Left cardiac atrium (tissue), 4 donors: ENCODE results near the gene PFKFB3. TPM values are rescaled to one million over a fixed set of nuclear protein-coding genes. Genes with fewer than 3 reads are reported as not detected.
"Not testable (repeated sequence)": the region's sequence is repeated elsewhere in the genome, so short reads cannot be mapped to it uniquely, and the experiment has no call there.

Experiments used
- ATAC-seq, 2 donors: fragments of 200-7000 bp; cut with Tn5 transposase; one replicate each; pipeline ENCODE4 v1.9.1; 2020; ENCODE audit warnings: mild to moderate bottlenecking in 2 of 2, moderate library complexity in 2 of 2
- DNase-seq: peaks from one replicate; pipeline ENCODE4 v3.0.0-alpha.2; 2020
- intact Hi-C, 2 donors: fragments of 100-400 bp; cut with DNase I; formaldehyde crosslinking; loops; one replicate each; pipeline versions ENCODE4 v1.14.1 to v1.15.1; 2022 to 2023
- total RNA-seq, 2 donors: library from RNA; stranded (reverse); fragmentation: NEBNext Ultra II Directional; extraction: Animal tissue kit (Norgen Biotek cat#: 25700); gene quantifications; one replicate each; pipeline ENCODE4 v1.2.1, GENCODE V29; 2021
- donor health status: DM: no; HTN: yes; CAD: no.
- donor health status: DM: no; HTN: yes; CAD: no; lungs with severe emphysema.
- donor health status: DM: yes; HTN: yes; CAD: no.
- donor health status: Dilated cardiomyopathy.

Gene PFKFB3
- total RNA-seq, 2 donors from 2014 or later, result 30.7 to 56.1 TPM

- no peak for DNase-seq
- no peak for ATAC-seq
- intact Hi-C loops, result no loop called here
Observed at GRCh38 chr10:6175329-6176055, 27.2 kb upstream of the PFKFB3 start.

GRCh38 chr10:6176691-6177231, 26.0 kb upstream of the PFKFB3 start:
- DNase-seq (no peak), ATAC-seq (no peak)
- intact Hi-C loops, result no loop called here

GRCh38 chr10:6177880-6178281, 24.9 kb upstream of the PFKFB3 start:
- ATAC-seq (peak; percentile 51 to 70), DNase-seq (peak; percentile 35)
- intact Hi-C loops, result no loop called here

GRCh38 chr10:6178581-6178980, 24.2 kb upstream of the PFKFB3 start:
- ATAC-seq (peak in 1 of 2 donors; percentile 7), DNase-seq (no peak)
- intact Hi-C loops, result no loop called here

GRCh38 chr10:6179078-6179477, 23.7 kb upstream of the PFKFB3 start:
- ATAC-seq (no peak), DNase-seq (no peak)
- intact Hi-C loops, result no loop called here

- ATAC-seq (no peak), DNase-seq (no peak)
- intact Hi-C loops, result no loop called here
Observed at GRCh38 chr10:6180480-6181110, 22.1 kb upstream of the PFKFB3 start.

- no peak for ATAC-seq
- no peak for DNase-seq
- intact Hi-C loops, result no loop called here
Observed at GRCh38 chr10:6181249-6181648, 21.5 kb upstream of the PFKFB3 start.

- intact Hi-C loops, result no loop called here
- ATAC-seq, result peak; percentile 5 to 70
- DNase-seq, result no peak
Observed at GRCh38 chr10:6182454-6183098, 20.2 kb upstream of the PFKFB3 start.

- DNase-seq (no peak), ATAC-seq (no peak)
- intact Hi-C loops, result no loop called here
Observed at GRCh38 chr10:6185039-6185716, 17.6 kb upstream of the PFKFB3 start.

- no peak for ATAC-seq
- intact Hi-C loops, result no loop called here
- no peak for DNase-seq
Observed at GRCh38 chr10:6186894-6187256, 15.9 kb upstream of the PFKFB3 start.

GRCh38 chr10:6187278-6187677, 15.5 kb upstream of the PFKFB3 start:
- intact Hi-C loops, result no loop called here
- ATAC-seq, result no peak
- DNase-seq, result no peak

- intact Hi-C loops, ATAC-seq, DNase-seq: not testable (repeated sequence)
Observed at GRCh38 chr10:6190033-6190432, 12.7 kb upstream of the PFKFB3 start.

GRCh38 chr10:6191147-6191546, 11.6 kb upstream of the PFKFB3 start:
- DNase-seq (no peak), ATAC-seq (no peak)
- intact Hi-C loops, result no loop called here

GRCh38 chr10:6191569-6191968, 11.2 kb upstream of the PFKFB3 start:
- DNase-seq (no peak), ATAC-seq (no peak)
- intact Hi-C loops, result no loop called here

GRCh38 chr10:6193342-6193741, 9.4 kb upstream of the PFKFB3 start:
- DNase-seq, ATAC-seq, intact Hi-C loops: not testable (repeated sequence)

- ATAC-seq (no peak), DNase-seq (no peak)
- intact Hi-C loops, result no loop called here
Observed at GRCh38 chr10:6194311-6194710, 8.4 kb upstream of the PFKFB3 start.

GRCh38 chr10:6195376-6195775, 7.4 kb upstream of the PFKFB3 start:
- ATAC-seq (peak in 1 of 2 donors; percentile 36), DNase-seq (peak; percentile 54)

GRCh38 chr10:6195846-6196245, 6.9 kb upstream of the PFKFB3 start:
- ATAC-seq, result peak; percentile 54 to 60
- intact Hi-C loops, result no loop called here
- DNase-seq, result peak; percentile 49

More at GRCh38 chr10:6195376-6195775, 7.4 kb upstream of the PFKFB3 start:
- intact Hi-C loops, result no loop called here

GRCh38 chr10:6196524-6196923, 6.2 kb upstream of the PFKFB3 start:
- intact Hi-C loops, ATAC-seq, DNase-seq: not testable (repeated sequence)

- intact Hi-C loops, result no loop called here
- DNase-seq, result no peak
- ATAC-seq, result no peak
Observed at GRCh38 chr10:6197321-6197720, 5.4 kb upstream of the PFKFB3 start.
